HepG2 (cell line): Measurements from ENCODE around the gene NSUN5. TPM values are rescaled to one million over a fixed set of nuclear protein-coding genes. Genes with fewer than 3 reads are reported as not detected.

Experiments
- ATAC-seq: fragments of 200-7000 bp; cut with Tn5 transposase; 3 replicates; pipeline ENCODE4 v1.9.1; 2020; ENCODE audit warnings: mild to moderate bottlenecking, moderate library complexity
- BruUV-seq: library from RNA; stranded (reverse); fragments of 400-500 nt; replicated peaks from 2 replicates; lab custom pipeline; 2021; lab: Mats Ljungman, UMichigan
- CTCF ChIA-PET: fragments of 300-600 bp; formaldehyde crosslinking; extraction: SDS; loops from one replicate; lab custom pipeline; 2021; ENCODE audit warnings: low total read pairs, inconsistent platforms, low intra/inter-chr PET ratio; lab: Yijun Ruan, JAX
- POLR2A ChIA-PET: fragments of 350-600 bp; sonication (Branson Sonifier 250); formaldehyde crosslinking; loops from one replicate; lab custom pipeline; 2020; ENCODE audit warnings: antibody characterized with exemption, inconsistent platforms; lab: Yijun Ruan, JAX
- DNase-seq: peaks from one replicate; pipeline ENCODE4 v3.0.0-alpha.2; 2015; ENCODE audit warnings: low spot score
- FAIRE-seq: peaks from 3 replicates; lab custom pipeline; 2011; peaks lifted over from hg19 to GRCh38; lab: Jason Lieb, UNC
- H2AFZ ChIP-seq: one replicate; pipeline ENCODE4 v1.6.1; 2011; ENCODE audit warnings: low read length, inconsistent platforms
- H3K27ac ChIP-seq: fragments of 300-600 bp; 3 replicates; pipeline ENCODE4 v1.8.0; 2011; ENCODE audit warnings: mixed run types, mild to moderate bottlenecking, mixed read lengths, low read length, inconsistent platforms; ENCODE audit not compliant: insufficient read depth; ENCODE audit errors: extremely low read length
- H3K27me3 ChIP-seq, 2 experiments: fragments of 200-600 bp in 1 of 2; 2 replicates in 1 of 2; 3 replicates in 1 of 2; pipeline versions ENCODE4 v1.6.0 to v1.8.0; 2011; ENCODE audit warnings: low read length in 2 of 2, mild to moderate bottlenecking in 2 of 2, moderate library complexity in 2 of 2, inconsistent platforms in 1 of 2; ENCODE audit not compliant: insufficient read depth in 2 of 2, control insufficient read depth in 1 of 2
- H3K36me3 ChIP-seq, 2 experiments: fragments of 200-600 bp in 1 of 2; replicated peaks in 1 of 2; 2 replicates in 1 of 2; 3 replicates in 1 of 2; pipeline versions ENCODE4 v1.5.1 to v1.8.0; 2011; ENCODE audit warnings: low read length in 2 of 2, inconsistent platforms in 1 of 2; ENCODE audit not compliant: insufficient read depth in 2 of 2, control insufficient read depth in 1 of 2
- H3K4me1 ChIP-seq: 2 replicates; pipeline ENCODE4 v1.5.1; 2012; ENCODE audit warnings: low read length, inconsistent platforms; ENCODE audit not compliant: insufficient read depth
- H3K4me2 ChIP-seq: 2 replicates; pipeline ENCODE4 v1.6.0; 2011; ENCODE audit warnings: low read depth, low read length, inconsistent platforms
- H3K4me3 ChIP-seq, 3 experiments: fragments of 200-600 bp in 1 of 3; sonication (generic), shearing (Covaris generic) in 1 of 3; replicated peaks in 1 of 3; 2 replicates each; pipeline ENCODE4 v1.5.1; 2011 to 2016; ENCODE audit warnings: low read length in 3 of 3, inconsistent platforms in 2 of 3, low read depth in 2 of 3, mild to moderate bottlenecking in 2 of 3, control low read depth in 1 of 3, mixed read lengths in 1 of 3; ENCODE audit not compliant: insufficient read depth in 1 of 3
- H3K79me2 ChIP-seq: one replicate; pipeline ENCODE4 v1.6.1; 2011; ENCODE audit warnings: low read length, inconsistent platforms; ENCODE audit not compliant: insufficient read depth
- H3K9ac ChIP-seq: 2 replicates; pipeline ENCODE4 v1.6.0; 2011; ENCODE audit warnings: mild to moderate bottlenecking, low read depth, low read length, inconsistent platforms; ENCODE audit not compliant: insufficient read depth
- H3K9me3 ChIP-seq: 2 replicates; pipeline ENCODE4 v1.5.1; 2012; ENCODE audit warnings: mild to moderate bottlenecking, low read length
- H4K20me1 ChIP-seq: 2 replicates; pipeline ENCODE4 v1.6.0; 2011; ENCODE audit warnings: inconsistent platforms, mild to moderate bottlenecking, low read length, moderate library complexity; ENCODE audit not compliant: insufficient read depth
- ARNTL ChIP-seq: sonication (generic); formaldehyde crosslinking; IDR thresholded peaks from 2 replicates; pipeline ENCODE4 v1.4.0; 2020; ENCODE audit warnings: mild to moderate bottlenecking, missing genetic modification reagents
- DZIP1 ChIP-seq: sonication (generic); formaldehyde crosslinking; IDR thresholded peaks from 2 replicates; pipeline ENCODE4 v1.5.0; 2020; ENCODE audit warnings: mild to moderate bottlenecking, missing genetic modification reagents
- MAX ChIP-seq: IDR thresholded peaks from 2 replicates; pipeline ENCODE4 v1.6.1; 2012; ENCODE audit warnings: inconsistent platforms
- MLX ChIP-seq: IDR thresholded peaks from 2 replicates; pipeline ENCODE4 v1.6.1; 2016
- MNT ChIP-seq: fragments of 450-650 bp; IDR thresholded peaks from 2 replicates; pipeline ENCODE4 v1.6.1; 2016
- RBAK ChIP-seq: sonication (generic); formaldehyde crosslinking; IDR thresholded peaks from 2 replicates; pipeline ENCODE4 v1.5.1; 2020; ENCODE audit warnings: mild to moderate bottlenecking, missing genetic modification reagents
- TFDP1 ChIP-seq: IDR thresholded peaks from 2 replicates; pipeline ENCODE4 v1.6.1; 2016; ENCODE audit warnings: missing compliant biosample characterization, missing genetic modification reagents, borderline replicate concordance
- ZNF263 ChIP-seq: sonication (generic); formaldehyde crosslinking; IDR thresholded peaks from 2 replicates; pipeline ENCODE4 v1.4.0; 2020; ENCODE audit warnings: missing genetic modification reagents
- ZNF687 ChIP-seq: sonication (generic); formaldehyde crosslinking; IDR thresholded peaks from 2 replicates; pipeline ENCODE4 v1.5.1; 2020; ENCODE audit warnings: mild to moderate bottlenecking, missing genetic modification reagents, moderate library complexity
- ZNF770 ChIP-seq: sonication (generic); formaldehyde crosslinking; IDR thresholded peaks from 2 replicates; pipeline ENCODE4 v1.5.0; 2020; ENCODE audit warnings: mild to moderate bottlenecking, missing genetic modification reagents
- ZNF891 ChIP-seq: sonication (generic); formaldehyde crosslinking; IDR thresholded peaks from 2 replicates; pipeline ENCODE4 v1.5.0; 2020; ENCODE audit warnings: mild to moderate bottlenecking, missing genetic modification reagents
- WGBS: methylation state at CpG from one replicate; pipeline ENCODE4 v1.1.6; 2017; ENCODE audit warnings: low lambda C conversion rate; 5-methylcytosine and 5-hydroxymethylcytosine counted together
- in situ Hi-C: cut with HindIII; loops from 2 replicates; pipeline ENCODE4 v1.10.0; 2017; ENCODE audit warnings: low pct_unique_long_range_greater_than_20kb; ENCODE audit not compliant: extremely low pct_ligation_motif_present
- intact Hi-C: fragments of 100-400 bp; cut with micrococcal nuclease; formaldehyde crosslinking; loops from one replicate; pipeline ENCODE4 v1.10.0; 2022; ENCODE audit not compliant: unreplicated experiment
- polyA plus RNA-seq, 8 experiments: library from polyadenylated mRNA; depleted of rRNA in 3 of 8; stranded (reverse) in 7 of 8; unstranded in 1 of 8; fragments of >200 nt; fragmentation: Illumina TruSeq in 4 of 8; extraction: Trizol in 4 of 8; gene quantifications; 2 replicates each; pipeline versions ENCODE4 v1.2.1 to v1.2.3, GENCODE V29; 2011 to 2016; ENCODE audit warnings: low read depth in 4 of 8, missing spikeins in 1 of 8, mixed read lengths in 1 of 8; ENCODE audit not compliant: insufficient read depth in 1 of 8
- total RNA-seq, 5 experiments: library from RNA; depleted of rRNA; stranded (reverse); fragments of >200 nt; fragmentation: Illumina TruSeq; extraction: Trizol; gene quantifications; 2 replicates each; pipeline ENCODE4 v1.2.3, GENCODE V29; 2016; ENCODE audit warnings: low read depth in 1 of 5

Gene NSUN5
- total and polyA plus RNA-seq, 2 of the 13 experiments (the other 11 are each of a cell fraction or from before 2014, with no cell fraction given): 19.9 to 35.8 TPM

- no peak overlapping the region for H3K27ac ChIP-seq
- in situ Hi-C loops (no loop called here), intact Hi-C loops (no loop called here)
- FAIRE-seq (no peak), ATAC-seq (peak; percentile 27), DNase-seq (no peak)
- CTCF ChIA-PET: no interaction called here
- H3K27me3 ChIP-seq: peaks cover 7 to 12% of the 10 kb centered on the region in 2 experiments; a peak in 4 of 5 replicates
- no peaks in the 10 kb centered on the region for H3K79me2 ChIP-seq
- no peak overlapping the region for H2AFZ ChIP-seq
- H3K4me1 ChIP-seq: peaks cover 71% of the 10 kb centered on the region
- H3K4me3 ChIP-seq: no peak overlapping the region
- BruUV-seq: no TSS peak
- no peak overlapping the region for H3K9ac ChIP-seq
- 70% methylated on average over 9 of the region's 9 CpGs for WGBS
- no peaks in the 10 kb centered on the region for H4K20me1 ChIP-seq
- peak overlapping the region; percentile 2; the same call in 1 of the 2 replicates for H3K4me2 ChIP-seq
- POLR2A ChIA-PET: interaction anchor here (2.2 kb wide), 1 partner anchor 9 kb away, joined by 7 read pairs; no protein-coding TSS in a partner anchor
- no peaks in the 10 kb centered on the region for H3K9me3 ChIP-seq
- H3K36me3 ChIP-seq: no peaks in the 10 kb centered on the region
- 0 out of 2 replicates have a peak, but pooled peaks have one; percentile 31 for TF ChIP-seq MAX
- peak; percentile 11; the same call in 1 of the 2 replicates for TF ChIP-seq MNT
- no peak for TF ChIP-seq MLX (CRISPR knock-in tag)
- 0 out of 2 replicates have a peak, but pooled peaks have one; percentile 1 for TF ChIP-seq ZNF770 (CRISPR knock-in tag)
- 0 out of 2 replicates have a peak, but pooled peaks have one; percentile 18 for TF ChIP-seq TFDP1 (CRISPR knock-in tag)
- peak; percentile 57; the same call in 1 of the 2 replicates for TF ChIP-seq ZNF687 (CRISPR knock-in tag)
- peak; percentile 97 for TF ChIP-seq RBAK (CRISPR knock-in tag)
- TF ChIP-seq ZNF891 (CRISPR knock-in tag): 0 out of 2 replicates have a peak, but pooled peaks have one; percentile 30
- no peak for TF ChIP-seq ARNTL (CRISPR knock-in tag)
- TF ChIP-seq DZIP1 (CRISPR knock-in tag): no peak
- TF ChIP-seq ZNF263 (CRISPR knock-in tag): peak; percentile 82
Observed at GRCh38 chr7:73354196-73354595, 45.6 kb upstream of the NSUN5 start.
